H1 (cell line): ENCODE results near the gene RANGRF. TPM values are rescaled to one million over a fixed set of nuclear protein-coding genes. Genes with fewer than 3 reads are reported as not detected.

Source experiments
- SP2 ChIP-seq: IDR thresholded peaks from 2 replicates; pipeline ENCODE4 v1.6.1; 2012; ENCODE audit warnings: mild to moderate bottlenecking, low read length, inconsistent platforms
- USF2 ChIP-seq: IDR thresholded peaks from 2 replicates; pipeline ENCODE4 v1.6.1; 2011; ENCODE audit warnings: low read length, improper control_type of control experiment
- polyA plus RNA-seq, 7 experiments: library from polyadenylated mRNA; depleted of rRNA in 3 of 7; stranded (reverse) in 5 of 7; unstranded in 2 of 7; fragments of >200 nt in 5 of 7; fragments of 200-250 nt in 2 of 7; gene quantifications; 1 replicate in 5 of 7; 2 replicates in 1 of 7; 4 replicates in 1 of 7; pipeline versions ENCODE4 v1.2.1 to v1.2.3, GENCODE V29; 2011 to 2013; ENCODE audit warnings: missing spikeins in 2 of 7, mixed read lengths in 2 of 7
- total RNA-seq: library from RNA; stranded (reverse); fragmentation: NEBNext Ultra II Directional; extraction: Animal tissue kit (Norgen Biotek cat#: 25700); gene quantifications from 2 replicates; pipeline ENCODE4 v1.2.1, GENCODE V29; 2021

Gene RANGRF
- total and polyA plus RNA-seq, 2 of the 8 experiments (the other 6 are each of a cell fraction or from before 2014, with no cell fraction given): 36.9 to 49.6 TPM

GRCh38 chr17:8248751-8249607 is 39.5 kb upstream of the RANGRF start, which contains the start of gene PFAS (continued):
- TF ChIP-seq USF2 (peak; percentile 2; the same call in 1 of the 2 replicates), SP2 (no peak)
